Measurements from ENCODE around the gene NEURL1.

GRCh38 chr10:103481974-103482531 lies 11.5 kb upstream of the NEURL1 start:
- TF ChIP-seq POLR2A (IDR thresholded peaks at IDR 0.05) (no peak), CTCF (IDR thresholded peaks at IDR 0.05) (peak; percentile 46 to 62 (median 58))

Data from esophagus squamous epithelium (tissue), 4 donors.